Lower leg skin (tissue), 3 donors: ENCODE data around the gene VASN.

Experiments used
- POLR2A ChIP-seq, 2 donors: fragments of 450-650 bp; IDR thresholded peaks; one replicate each; pipeline ENCODE4 v1.6.1; 2016 to 2017; ENCODE audit warnings: antibody characterized with exemption in 2 of 2, mild to moderate bottlenecking in 1 of 2, moderate library complexity in 1 of 2
- TF ChIP-seq, protein P1 (sequence below), 3 donors: fragments of 450-650 bp; IDR thresholded peaks; one replicate each; pipeline ENCODE4 v1.5.1; 2016; ENCODE audit warnings: antibody characterized with exemption in 3 of 3, mild to moderate bottlenecking in 3 of 3, moderate library complexity in 2 of 3

DNA sequence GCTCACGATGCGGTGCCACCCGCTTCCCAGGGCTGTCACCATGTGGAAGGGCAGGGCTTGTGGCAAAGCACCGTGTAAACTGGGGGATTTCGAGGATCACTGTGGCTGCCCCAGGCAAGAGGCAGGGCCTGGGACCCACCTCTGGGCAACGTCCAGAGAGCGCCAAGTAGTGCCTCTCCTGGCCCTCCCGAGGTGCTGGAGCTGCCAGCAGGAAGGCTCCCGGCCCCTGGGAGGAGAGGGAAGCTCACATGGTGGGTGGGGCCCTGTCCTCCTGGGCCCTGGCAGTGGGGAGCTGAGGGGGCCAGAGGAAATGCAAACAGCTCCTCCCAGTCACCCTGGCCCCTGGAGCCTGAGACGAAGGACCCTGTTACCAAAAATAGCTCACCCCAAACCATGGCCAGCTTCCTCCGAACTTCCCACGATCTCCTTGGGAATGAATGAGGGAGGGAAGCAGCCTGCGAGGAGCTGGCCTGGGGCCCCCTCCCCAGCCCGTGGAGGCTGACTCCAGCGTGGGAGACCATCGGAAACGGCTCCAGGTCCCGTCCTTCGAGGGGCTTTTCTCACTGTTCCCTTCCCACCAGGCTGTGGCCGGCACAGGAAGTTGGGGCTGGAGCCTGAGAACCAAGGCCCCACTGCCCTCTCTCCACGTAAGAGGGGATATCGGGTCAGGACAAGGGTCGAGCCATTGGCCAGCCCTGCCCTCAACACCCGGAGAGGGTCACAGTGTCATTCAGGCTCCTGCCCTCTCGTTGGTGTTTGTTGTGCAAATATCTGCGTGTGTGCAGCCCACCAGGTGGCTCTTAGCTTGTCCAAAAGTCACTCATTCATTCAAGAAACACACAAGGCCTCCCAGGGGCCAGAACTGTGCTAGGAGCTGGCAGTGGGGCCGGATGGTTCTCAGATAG is 17.7 kb downstream of the VASN start:
- TF ChIP-seq, protein P1, sequence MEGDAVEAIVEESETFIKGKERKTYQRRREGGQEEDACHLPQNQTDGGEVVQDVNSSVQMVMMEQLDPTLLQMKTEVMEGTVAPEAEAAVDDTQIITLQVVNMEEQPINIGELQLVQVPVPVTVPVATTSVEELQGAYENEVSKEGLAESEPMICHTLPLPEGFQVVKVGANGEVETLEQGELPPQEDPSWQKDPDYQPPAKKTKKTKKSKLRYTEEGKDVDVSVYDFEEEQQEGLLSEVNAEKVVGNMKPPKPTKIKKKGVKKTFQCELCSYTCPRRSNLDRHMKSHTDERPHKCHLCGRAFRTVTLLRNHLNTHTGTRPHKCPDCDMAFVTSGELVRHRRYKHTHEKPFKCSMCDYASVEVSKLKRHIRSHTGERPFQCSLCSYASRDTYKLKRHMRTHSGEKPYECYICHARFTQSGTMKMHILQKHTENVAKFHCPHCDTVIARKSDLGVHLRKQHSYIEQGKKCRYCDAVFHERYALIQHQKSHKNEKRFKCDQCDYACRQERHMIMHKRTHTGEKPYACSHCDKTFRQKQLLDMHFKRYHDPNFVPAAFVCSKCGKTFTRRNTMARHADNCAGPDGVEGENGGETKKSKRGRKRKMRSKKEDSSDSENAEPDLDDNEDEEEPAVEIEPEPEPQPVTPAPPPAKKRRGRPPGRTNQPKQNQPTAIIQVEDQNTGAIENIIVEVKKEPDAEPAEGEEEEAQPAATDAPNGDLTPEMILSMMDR (IDR thresholded peaks at IDR 0.05), result no peak
- TF ChIP-seq POLR2A (IDR thresholded peaks at IDR 0.05), result no peak
